NCI-H128 (cell line): Measurements from ENCODE around the gene CDKN1B.

Experiments
- DNase-seq: peaks from one replicate; lab custom pipeline; 2025; ENCODE audit not compliant: unreplicated experiment; lab: John Stamatoyannopoulos, UW

CDKN1B gene

GRCh38 chr12:12716793-12717585 lies at the start of gene CDKN1B:
Gene CDKN1B, plus strand, starts transcription at chr12:12717368. Its CDS starts 472 bp downstream, at chr12:12717840.
- DNase-seq = peak; percentile 95

- no peak for DNase-seq
These were observed 49.2 kb upstream of the CDKN1B start for GRCh38 chr12:12668005-12668404.

DNA sequence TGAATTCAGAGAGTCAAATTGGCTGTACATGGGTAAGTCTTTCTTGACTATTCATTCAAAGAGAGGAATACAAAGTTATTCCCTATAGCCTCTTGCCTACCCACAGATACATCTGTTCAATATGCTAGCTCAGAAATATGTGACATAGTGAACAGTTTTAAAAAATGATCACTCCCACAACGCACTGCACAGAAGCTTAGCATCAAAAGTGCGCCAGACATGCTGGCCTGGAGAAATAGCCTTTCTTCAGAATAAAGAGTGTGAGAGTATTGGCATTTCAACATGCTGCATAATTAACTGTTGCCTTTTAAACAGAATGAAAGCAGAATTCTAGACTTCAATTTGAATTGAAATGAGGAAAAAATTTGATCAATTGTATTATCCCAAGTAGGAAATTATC lies 48.1 kb upstream of the CDKN1B start:
- no peak for DNase-seq

GRCh38 chr12:12671850-12672660 lies 45.1 kb upstream of the CDKN1B start:
- DNase-seq = no peak

GRCh38 chr12:12673296-12673695 lies 43.9 kb upstream of the CDKN1B start:
- DNase-seq = no peak

DNA sequence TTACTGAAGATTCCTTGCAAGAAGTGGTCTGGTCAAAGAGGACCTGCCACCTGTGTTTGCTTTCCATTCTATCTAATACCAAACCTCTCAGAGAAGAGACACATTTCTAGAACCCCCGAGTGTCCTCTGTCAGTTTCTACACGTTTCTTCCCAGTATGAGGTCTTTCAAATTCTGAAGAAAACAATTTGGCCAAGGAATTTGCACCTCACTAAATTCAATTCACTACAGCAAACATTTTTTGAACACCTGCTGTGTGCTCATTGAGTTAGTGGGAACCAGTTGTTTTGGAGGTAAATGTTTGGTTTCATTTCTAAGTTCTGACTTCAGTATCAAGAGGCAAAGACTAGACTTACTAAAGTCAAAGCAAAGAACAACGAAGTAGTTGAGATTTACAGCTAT lies 40.6 kb upstream of the CDKN1B start:
- DNase-seq = no peak

DNA sequence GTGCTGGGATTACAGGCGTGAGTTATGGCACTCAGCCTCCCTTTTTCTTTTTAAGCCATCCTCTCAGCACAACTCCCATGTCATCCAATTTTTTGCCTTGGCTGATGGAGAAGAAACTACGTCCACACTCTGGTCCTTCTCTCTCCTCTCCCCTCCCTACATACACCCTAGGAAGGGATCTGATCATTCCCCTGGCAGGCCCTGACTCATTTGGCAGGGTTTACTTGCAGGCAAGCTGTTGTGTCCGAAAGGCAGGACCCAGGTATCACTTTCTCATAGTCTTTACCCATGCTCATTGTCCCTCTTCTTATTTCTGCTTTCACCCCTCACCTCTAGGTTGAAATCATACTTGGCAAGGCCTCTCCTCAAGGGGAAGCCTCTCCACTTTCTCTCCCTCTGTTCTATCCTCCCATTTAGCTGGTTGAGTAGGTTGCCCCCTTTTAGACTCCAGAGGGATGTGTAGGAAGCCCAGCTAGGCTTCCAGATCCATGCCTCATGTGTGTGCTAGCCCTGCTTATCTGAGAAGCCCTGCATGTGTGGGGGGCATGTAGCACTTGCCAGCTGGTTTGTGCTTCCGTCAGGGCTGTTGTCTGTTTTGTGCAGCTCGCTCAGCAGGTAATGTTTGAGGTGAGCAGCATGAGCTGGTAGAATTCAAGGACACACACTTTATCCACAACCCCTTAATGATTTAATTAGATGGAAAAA lies 36.0 kb upstream of the CDKN1B start:
- no peak for DNase-seq

DNA sequence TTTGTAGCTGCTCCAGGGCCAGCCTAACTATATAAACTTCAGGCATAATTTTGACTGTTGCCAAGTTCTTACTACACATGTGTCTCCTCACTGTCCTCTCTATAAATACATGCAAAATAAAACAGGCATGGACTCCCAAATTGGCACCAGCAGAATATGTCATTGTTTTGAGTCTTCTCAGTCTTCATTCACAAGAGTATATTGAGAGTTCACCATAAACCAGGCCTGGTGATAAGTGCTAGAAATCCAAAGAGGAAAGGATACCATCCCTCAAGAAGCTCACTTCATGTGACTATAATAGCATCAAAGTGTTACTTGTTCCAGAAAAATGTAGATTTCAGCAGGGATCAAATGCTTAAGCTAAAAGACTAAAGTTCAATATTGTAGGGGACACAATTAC lies 34.9 kb upstream of the CDKN1B start:
- no peak for DNase-seq

GRCh38 chr12:12683136-12683697 lies 34.0 kb upstream of the CDKN1B start:
- no peak for DNase-seq

DNA sequence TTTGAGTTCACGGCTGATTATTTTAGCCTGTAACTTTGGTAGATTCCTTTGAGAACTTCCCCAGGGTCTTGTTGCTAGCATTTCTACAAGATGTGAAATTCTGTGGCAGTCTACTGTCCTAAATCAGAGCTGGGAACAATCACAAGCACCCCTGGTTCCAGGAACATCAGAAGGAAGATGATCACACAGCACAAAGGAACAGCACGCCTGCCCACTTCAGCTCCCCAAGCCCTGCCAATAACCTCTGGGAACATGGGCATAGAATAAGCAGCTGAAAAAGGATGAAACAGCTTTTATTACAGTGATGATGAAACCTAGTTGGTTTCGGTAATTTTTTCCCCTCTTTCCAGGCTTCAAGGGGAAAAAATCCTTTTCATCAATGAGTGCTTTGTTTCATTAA lies 33.4 kb upstream of the CDKN1B start:
- DNase-seq = no peak

DNA sequence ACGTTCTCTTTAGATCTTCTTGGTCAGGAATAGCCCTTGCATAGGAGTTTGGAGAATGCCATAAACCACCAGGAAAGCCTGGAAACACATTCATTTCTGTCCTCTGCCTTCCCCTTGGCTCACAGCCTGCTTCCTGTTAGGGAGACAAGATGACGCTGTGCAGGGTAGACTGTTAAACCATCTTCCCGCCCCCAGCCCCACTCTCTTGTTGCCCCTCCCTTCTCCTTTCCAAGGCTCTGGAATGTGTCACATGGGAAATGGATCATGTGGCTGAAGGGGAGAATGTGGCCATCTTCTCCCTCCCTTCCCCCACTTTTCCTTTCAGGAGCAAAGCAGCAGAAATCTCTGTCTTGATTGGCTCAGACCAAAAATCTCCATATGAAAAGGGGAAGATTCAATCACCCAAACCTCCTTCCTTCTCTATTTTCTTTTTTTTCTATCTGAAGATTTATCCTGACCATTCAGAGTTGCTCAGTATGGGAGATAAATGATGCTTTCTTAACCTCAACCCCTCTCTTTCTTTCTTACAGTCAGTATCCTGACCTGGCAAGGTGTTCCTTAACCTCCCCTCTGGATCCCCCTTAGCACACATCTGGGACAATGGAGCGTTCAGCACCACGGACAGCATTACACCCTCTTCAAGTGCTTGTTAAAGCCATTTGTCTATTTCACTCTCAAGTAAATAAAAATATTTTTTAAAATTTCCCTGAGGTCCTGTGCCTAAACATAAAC lies 32.6 kb upstream of the CDKN1B start:
- peak; percentile 54 for DNase-seq

DNA sequence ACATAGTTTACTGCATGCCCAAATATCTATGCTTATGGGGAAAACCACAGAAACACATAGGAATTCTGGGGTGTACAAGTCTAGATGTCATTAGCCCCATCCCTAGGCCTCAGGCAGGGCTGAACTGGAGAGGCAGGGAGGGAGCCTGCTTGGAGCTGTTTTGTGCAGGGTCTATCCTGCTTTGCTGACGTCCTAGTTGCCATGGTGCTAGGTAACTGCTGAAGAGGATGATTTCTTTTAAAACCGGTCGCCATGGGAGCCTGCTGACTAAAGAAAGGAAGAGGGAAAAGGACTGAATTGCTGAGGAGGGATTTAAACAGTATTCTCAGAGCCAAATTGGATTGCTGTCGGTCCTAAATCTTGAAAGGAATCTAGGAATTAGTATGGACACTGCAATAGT lies 31.9 kb upstream of the CDKN1B start:
- DNase-seq = peak; percentile 16

GRCh38 chr12:12686472-12686871 lies 30.7 kb upstream of the CDKN1B start:
- no peak for DNase-seq

- no peak for DNase-seq
These were observed 30.2 kb upstream of the CDKN1B start for GRCh38 chr12:12686925-12687324.

GRCh38 chr12:12689647-12690300 lies 27.4 kb upstream of the CDKN1B start:
- DNase-seq = no peak

DNA sequence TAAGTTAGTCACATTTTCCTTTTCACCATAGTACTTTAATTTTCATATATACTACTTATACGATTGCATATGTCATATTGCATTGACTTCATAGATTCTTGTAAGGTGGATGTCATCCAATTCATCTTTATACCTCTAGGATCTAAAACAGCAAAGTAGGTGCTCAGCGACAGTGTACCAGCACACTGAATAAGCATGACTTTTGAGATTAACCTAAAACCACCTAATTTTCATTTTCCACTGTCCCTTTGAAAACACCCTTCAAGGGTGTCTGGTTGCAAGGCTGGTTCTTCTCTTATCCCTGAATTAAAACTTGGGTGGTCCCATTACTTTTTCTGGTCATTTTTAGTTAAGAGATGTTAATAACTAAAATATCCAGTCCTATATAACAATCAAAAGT lies 25.6 kb upstream of the CDKN1B start:
- no peak for DNase-seq

- no peak for DNase-seq
These were observed 24.0 kb upstream of the CDKN1B start for GRCh38 chr12:12693111-12693671.

- no peak for DNase-seq
These were observed 20.4 kb upstream of the CDKN1B start for GRCh38 chr12:12696562-12697383.

- DNase-seq = no peak
These were observed 17.8 kb upstream of the CDKN1B start for GRCh38 chr12:12699345-12699744.
